ENCODE results near the gene FAM131A.

DNA sequence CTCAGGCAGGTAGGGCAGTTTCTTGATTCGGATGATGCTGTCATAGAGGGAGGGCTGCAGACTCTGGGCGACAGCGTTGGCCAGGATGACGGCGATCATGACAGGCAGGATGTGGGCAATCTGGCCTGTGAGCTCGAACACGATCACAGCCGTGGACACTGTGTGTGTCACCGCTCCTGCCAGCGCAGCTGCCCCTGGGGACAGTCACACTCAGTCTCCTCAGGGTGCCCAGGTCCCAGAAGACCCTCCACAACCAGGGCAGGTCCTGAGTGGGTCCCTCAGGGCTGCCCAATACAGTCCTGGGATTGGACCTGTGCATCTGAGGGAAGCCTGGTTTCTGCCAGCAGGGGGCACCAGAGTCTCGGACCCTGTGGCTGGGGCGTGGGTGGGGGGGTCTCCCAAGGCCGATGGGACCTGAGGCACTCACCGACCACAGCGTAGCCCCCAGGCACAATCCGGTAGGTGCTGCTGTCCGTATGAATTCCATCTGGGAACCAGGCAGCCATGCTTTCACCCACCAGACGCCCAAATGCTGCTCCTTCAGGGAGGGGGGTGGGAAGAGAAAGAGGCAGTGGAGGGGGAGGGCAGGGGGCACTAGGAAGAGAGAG, 16.8 kb downstream of the FAM131A start:
- TF ChIP-seq POLR2A (IDR thresholded peaks at IDR 0.05; ENCODE audit: low read length) (no peak), GATA1 (IDR thresholded peaks at IDR 0.05; ENCODE audit: low read depth, low read length) (no peak)

Data from erythroblast (primary cell).